PFSK-1 (cell line): ENCODE measurements around the gene NUDT16L1.
A peak's percentile ranks its signal among the peaks of the same experiment; 100 is the strongest.

Experiments
- FOXP2 ChIP-seq: optimal IDR thresholded peaks from 2 replicates; pipeline ENCODE3; 2011; ENCODE audit warnings: borderline replicate concordance, control low read depth, inconsistent platforms; ENCODE audit not compliant: insufficient read depth; ENCODE audit errors: extremely low read length, extremely low read depth
- POLR2AphosphoS5 ChIP-seq: IDR thresholded peaks from 2 replicates; pipeline ENCODE4 v1.6.1; 2012; ENCODE audit warnings: low read depth, mild to moderate bottlenecking, control low read depth, low read length, moderate library complexity
- REST ChIP-seq, 2 experiments: IDR thresholded peaks; 2 replicates each; pipeline versions ENCODE4 v1.6.1 to v1.8.0; 2011 to 2012; ENCODE audit warnings: low read depth in 2 of 2, low read length in 2 of 2, control low read depth in 1 of 2, inconsistent platforms in 1 of 2, mild to moderate bottlenecking in 1 of 2, moderate library complexity in 1 of 2; ENCODE audit not compliant: insufficient read depth in 1 of 2
- SIN3A ChIP-seq: IDR thresholded peaks from 2 replicates; pipeline ENCODE4 v1.6.1; 2012; ENCODE audit warnings: mild to moderate bottlenecking, low read length, moderate library complexity, borderline replicate concordance; ENCODE audit not compliant: insufficient read depth
- TAF1 ChIP-seq: IDR thresholded peaks from 2 replicates; pipeline ENCODE4 v1.6.1; 2012; ENCODE audit warnings: low read length, control low read depth, borderline replicate concordance; ENCODE audit not compliant: insufficient read depth

Gene NUDT16L1

GRCh38 chr16:4728676-4729075 is 35.3 kb downstream of the NUDT16L1 start:
- TF ChIP-seq REST (IDR thresholded peaks at IDR 0.05; ENCODE audit: insufficient read depth in 1 of 2, low read depth in 2 of 2, low read length in 2 of 2), result no peak
- TF ChIP-seq TAF1, result no peak
- no peak for TF ChIP-seq SIN3A
- no peak for TF ChIP-seq POLR2AphosphoS5
- TF ChIP-seq FOXP2, result no peak

- TF ChIP-seq SIN3A, result no peak
- no peak for TF ChIP-seq FOXP2
- TF ChIP-seq REST (IDR thresholded peaks at IDR 0.05; ENCODE audit: insufficient read depth in 1 of 2, low read depth in 2 of 2, low read length in 2 of 2), result no peak
- no peak for TF ChIP-seq POLR2AphosphoS5
- TF ChIP-seq TAF1, result no peak
These were observed 36.5 kb downstream of the NUDT16L1 start for GRCh38 chr16:4729876-4730275.

- TF ChIP-seq REST (IDR thresholded peaks at IDR 0.05; ENCODE audit: insufficient read depth in 1 of 2, low read depth in 2 of 2, low read length in 2 of 2) (no peak), SIN3A (no peak), FOXP2 (no peak), POLR2AphosphoS5 (no peak), TAF1 (no peak)
These were observed 39.9 kb downstream of the NUDT16L1 start for GRCh38 chr16:4733211-4733742.

- no peak for TF ChIP-seq FOXP2
These were observed 40.3 kb downstream of the NUDT16L1 start for GRCh38 chr16:4733747-4734062.

- peak; percentile 43; the same call in 1 of the 2 replicates for TF ChIP-seq POLR2AphosphoS5
- no peak for TF ChIP-seq SIN3A
- TF ChIP-seq FOXP2, result peak; percentile 70
- 0 out of 2 replicates have a peak, but pooled peaks have one; percentile 11 for TF ChIP-seq TAF1
- TF ChIP-seq REST (IDR thresholded peaks at IDR 0.05; ENCODE audit: insufficient read depth in 1 of 2, low read depth in 2 of 2, low read length in 2 of 2), result peak; percentile 64 to 79
These were observed 40.8 kb downstream of the NUDT16L1 start, which contains the start of the genes ANKS3 and DNAAF8 for GRCh38 chr16:4734063-4734729. ANKS3 (minus strand) TSS chr16:4734271; CDS start chr16:4730149, 4,122 bp downstream. DNAAF8 (plus strand) TSS chr16:4734537; CDS start chr16:4736515, 1,978 bp downstream.
